PC-9 (cell line): ENCODE results near the gene CROCC2. TPM values are rescaled to one million over a fixed set of nuclear protein-coding genes. Genes with fewer than 3 reads are reported as not detected.

Experiments used
- BruUV-seq: library from RNA; stranded (reverse); fragments of 400-500 nt; replicated peaks from 2 replicates; lab custom pipeline; 2021; lab: Mats Ljungman, UMichigan
- CTCF ChIA-PET: fragments of 300-600 bp; sonication (Branson Sonifier 250); formaldehyde crosslinking; loops from one replicate; lab custom pipeline; 2022; ENCODE audit warnings: antibody characterized with exemption; lab: Charles Lee
- POLR2A ChIA-PET: fragments of 300-600 bp; sonication (Branson Sonifier 250); formaldehyde crosslinking; loops from one replicate; lab custom pipeline; 2022; ENCODE audit warnings: antibody characterized with exemption; ENCODE audit not compliant: unreplicated experiment; lab: Charles Lee
- DNase-seq, 2 experiments: peaks; one replicate each; pipeline versions ENCODE4 v3.0.0 to v3.0.0-alpha.2; 2015 to 2022; ENCODE audit warnings: mixed read lengths in 1 of 2
- H2AFZ ChIP-seq: fragments of 200-600 bp; sonication (generic); 2 replicates; pipeline ENCODE4 v1.8.1; 2017; ENCODE audit warnings: antibody characterized with exemption
- H3F3A ChIP-seq: fragments of 200-600 bp; sonication (generic); 2 replicates; pipeline ENCODE4 v1.8.1; 2017; ENCODE audit warnings: antibody characterized with exemption, mild to moderate bottlenecking, low read depth; ENCODE audit not compliant: insufficient read depth
- H3K27ac ChIP-seq: fragments of 200-600 bp; sonication (generic); 2 replicates; pipeline ENCODE4 v1.6.1; 2016; ENCODE audit warnings: mixed run types
- H3K27me3 ChIP-seq: fragments of 200-600 bp; sonication (generic); 2 replicates; pipeline ENCODE4 v1.6.1; 2016; ENCODE audit warnings: low read depth, mixed run types; ENCODE audit not compliant: insufficient read depth
- H3K36me3 ChIP-seq: fragments of 200-600 bp; sonication (generic); 2 replicates; pipeline ENCODE4 v1.6.1; 2016; ENCODE audit warnings: low read depth, mixed run types
- H3K4me1 ChIP-seq: fragments of 200-600 bp; sonication (generic); replicated peaks from 2 replicates; pipeline ENCODE4 v1.6.1; 2016; ENCODE audit warnings: mixed run types; ENCODE audit not compliant: insufficient read depth
- H3K4me2 ChIP-seq: fragments of 200-600 bp; sonication (generic); 2 replicates; pipeline ENCODE4 v1.6.1; 2017; ENCODE audit warnings: mixed run types
- H3K4me3 ChIP-seq: fragments of 200-600 bp; sonication (generic); 2 replicates; pipeline ENCODE4 v1.6.1; 2016; ENCODE audit warnings: mixed run types
- H3K79me2 ChIP-seq: fragments of 200-600 bp; sonication (generic); 2 replicates; pipeline ENCODE4 v1.6.1; 2017; ENCODE audit warnings: low read depth, mixed run types
- H3K9me2 ChIP-seq: fragments of 200-600 bp; sonication (generic); 2 replicates; pipeline ENCODE4 v1.8.1; 2017; ENCODE audit warnings: mild to moderate bottlenecking; ENCODE audit not compliant: insufficient read depth
- H3K9me3 ChIP-seq: fragments of 200-600 bp; sonication (generic); 2 replicates; pipeline ENCODE4 v1.8.1; 2016; ENCODE audit warnings: low read depth; ENCODE audit not compliant: insufficient read depth
- H4K20me1 ChIP-seq: fragments of 200-600 bp; sonication (generic); 2 replicates; pipeline ENCODE4 v1.8.1; 2017; ENCODE audit not compliant: insufficient read depth
- EZH2 ChIP-seq: fragments of 200-600 bp; sonication (generic); IDR thresholded peaks from 2 replicates; pipeline ENCODE4 v1.8.0; 2017; ENCODE audit warnings: antibody characterized with exemption, low read depth
- intact Hi-C: fragments of 100-400 bp; cut with micrococcal nuclease; formaldehyde crosslinking; loops from one replicate; pipeline ENCODE4 v1.10.0; 2022; ENCODE audit not compliant: unreplicated experiment
- total RNA-seq: library from RNA; stranded (reverse); gene quantifications from 2 replicates; pipeline ENCODE4 v1.2.3, GENCODE V29; 2021
- TF ChIP-seq, protein P1 (sequence below): fragments of 200-600 bp; sonication (generic); conservative IDR thresholded peaks from 2 replicates; pipeline ENCODE4 v1.6.1; 2017; ENCODE audit warnings: mixed run types, antibody characterized with exemption, mild to moderate bottlenecking, moderate library complexity

CROCC2 gene
- total RNA-seq, 1 experiment from 2014 or later: not detected

DNA sequence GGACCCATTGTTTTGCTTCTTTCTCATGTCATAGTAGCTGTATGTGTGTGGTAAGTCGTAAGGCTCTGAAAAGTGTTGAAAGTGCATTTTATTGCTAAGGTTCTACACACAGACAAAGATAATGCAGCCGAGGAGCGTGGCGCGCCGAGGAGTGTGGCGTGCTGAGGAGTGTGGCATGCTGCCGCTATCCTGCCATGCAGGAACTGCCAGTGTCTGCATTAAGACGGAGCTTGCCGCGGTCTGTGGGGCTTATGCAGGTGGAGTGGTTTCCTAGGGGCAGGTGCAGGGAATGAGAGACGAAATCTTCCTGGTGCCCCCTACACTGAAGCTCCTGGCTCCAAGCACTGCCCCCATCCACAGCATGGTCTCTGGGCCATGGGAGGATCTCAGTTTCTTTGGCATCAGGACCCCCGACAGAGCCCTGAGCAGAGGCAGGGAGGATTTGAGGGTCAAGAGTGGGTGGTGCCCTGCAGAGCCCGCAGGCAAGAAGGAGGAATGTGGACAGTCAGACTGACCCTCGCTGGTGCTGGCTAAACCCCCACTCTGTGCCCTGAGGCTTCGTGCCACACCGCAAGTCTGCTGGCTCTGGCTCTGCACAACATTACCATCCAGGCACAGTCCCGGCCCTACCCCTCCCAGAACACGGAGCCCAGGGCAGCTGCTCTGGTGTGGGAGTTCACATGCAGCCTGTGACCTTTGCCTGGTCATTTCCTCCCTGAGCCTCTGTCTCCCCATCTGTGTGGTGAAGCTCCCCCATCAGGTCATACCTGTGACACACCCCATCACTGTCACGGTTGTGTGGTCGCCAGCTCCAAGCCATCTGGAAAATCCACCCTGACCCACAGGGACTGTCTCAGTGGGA is 95.5 kb downstream of the CROCC2 start:
- Histone ChIP-seq H3K4me2 (no peak overlapping the region), H3K9me2 (no peaks in the 10 kb centered on the region), H3K36me3 (no peaks in the 10 kb centered on the region), H3K9me3 (peaks cover 16% of the 10 kb centered on the region), H4K20me1 (no peaks in the 10 kb centered on the region), H3K27ac (no peak overlapping the region), H3K79me2 (no peaks in the 10 kb centered on the region), H3K27me3 (peaks cover 19% of the 10 kb centered on the region), H3K4me1 (0 out of 2 replicates have a peak, but pooled peaks cover 4% of the 10 kb centered on the region), H3K4me3 (no peak overlapping the region), H2AFZ (no peak overlapping the region), H3F3A (no peaks in the 10 kb centered on the region)
- POLR2A ChIA-PET: no interaction called here
- TF ChIP-seq, protein P1, sequence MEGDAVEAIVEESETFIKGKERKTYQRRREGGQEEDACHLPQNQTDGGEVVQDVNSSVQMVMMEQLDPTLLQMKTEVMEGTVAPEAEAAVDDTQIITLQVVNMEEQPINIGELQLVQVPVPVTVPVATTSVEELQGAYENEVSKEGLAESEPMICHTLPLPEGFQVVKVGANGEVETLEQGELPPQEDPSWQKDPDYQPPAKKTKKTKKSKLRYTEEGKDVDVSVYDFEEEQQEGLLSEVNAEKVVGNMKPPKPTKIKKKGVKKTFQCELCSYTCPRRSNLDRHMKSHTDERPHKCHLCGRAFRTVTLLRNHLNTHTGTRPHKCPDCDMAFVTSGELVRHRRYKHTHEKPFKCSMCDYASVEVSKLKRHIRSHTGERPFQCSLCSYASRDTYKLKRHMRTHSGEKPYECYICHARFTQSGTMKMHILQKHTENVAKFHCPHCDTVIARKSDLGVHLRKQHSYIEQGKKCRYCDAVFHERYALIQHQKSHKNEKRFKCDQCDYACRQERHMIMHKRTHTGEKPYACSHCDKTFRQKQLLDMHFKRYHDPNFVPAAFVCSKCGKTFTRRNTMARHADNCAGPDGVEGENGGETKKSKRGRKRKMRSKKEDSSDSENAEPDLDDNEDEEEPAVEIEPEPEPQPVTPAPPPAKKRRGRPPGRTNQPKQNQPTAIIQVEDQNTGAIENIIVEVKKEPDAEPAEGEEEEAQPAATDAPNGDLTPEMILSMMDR: no peak
- no peak for TF ChIP-seq EZH2
- intact Hi-C loops: no loop called here
- no TSS peak for BruUV-seq
- DNase-seq: no peak
- CTCF ChIA-PET: no interaction called here

DNA sequence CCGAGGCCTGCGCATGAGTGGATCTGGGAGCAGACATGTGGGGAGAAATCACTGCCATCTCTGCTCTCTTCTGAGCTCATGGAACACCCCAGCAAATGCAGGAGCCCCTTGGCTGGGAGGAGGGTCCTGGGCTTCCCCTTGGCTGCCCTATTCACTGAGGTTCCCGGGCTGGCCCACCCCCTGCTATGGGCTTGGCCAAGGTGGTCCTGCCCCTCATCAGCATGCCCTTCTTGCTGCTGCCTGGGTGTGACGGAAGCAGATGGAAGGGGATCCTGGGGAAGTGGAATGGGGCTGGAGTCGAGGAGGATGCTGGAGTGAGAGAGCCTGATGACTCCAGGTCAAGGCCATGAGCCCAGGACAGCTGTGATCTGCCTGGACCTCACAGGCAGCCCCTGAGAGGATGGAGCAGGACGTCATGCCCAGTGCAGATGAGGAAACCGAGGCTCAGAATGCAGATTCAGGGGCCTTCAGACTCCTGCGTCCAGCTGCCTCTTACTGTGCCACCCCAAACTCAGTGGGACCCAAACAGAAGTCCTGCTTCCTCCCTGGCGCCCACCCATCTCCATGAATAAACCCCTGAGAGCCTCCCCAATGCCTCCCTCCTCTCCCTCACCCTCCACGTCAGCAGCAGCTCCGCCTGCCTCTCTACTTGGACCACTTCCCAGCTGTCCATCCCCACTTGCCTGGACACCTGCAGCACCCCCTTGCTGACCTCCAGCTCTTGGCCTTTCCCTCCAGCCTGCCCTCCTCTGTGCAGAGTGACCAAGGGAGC is 96.3 kb downstream of the CROCC2 start:
- 0 out of 2 replicates have a peak, but pooled peaks cover 4% of the 10 kb centered on the region for H3K4me1 ChIP-seq
- CTCF ChIA-PET: no interaction called here
- peaks cover 16% of the 10 kb centered on the region for H3K9me3 ChIP-seq
- H3K9me2 ChIP-seq: no peaks in the 10 kb centered on the region
- no peaks in the 10 kb centered on the region for H3F3A ChIP-seq
- POLR2A ChIA-PET: no interaction called here
- peaks cover 19% of the 10 kb centered on the region for H3K27me3 ChIP-seq
- H3K36me3 ChIP-seq: no peaks in the 10 kb centered on the region
- H4K20me1 ChIP-seq: no peaks in the 10 kb centered on the region
- no peak overlapping the region for H3K27ac ChIP-seq
- DNase-seq: no peak
- BruUV-seq: no TSS peak
- H3K4me2 ChIP-seq: no peak overlapping the region
- H3K79me2 ChIP-seq: no peaks in the 10 kb centered on the region
- H2AFZ ChIP-seq: no peak overlapping the region
- no peak overlapping the region for H3K4me3 ChIP-seq
- intact Hi-C loops: no loop called here
- no peak for TF ChIP-seq EZH2
- TF ChIP-seq, protein P1: no peak

DNA sequence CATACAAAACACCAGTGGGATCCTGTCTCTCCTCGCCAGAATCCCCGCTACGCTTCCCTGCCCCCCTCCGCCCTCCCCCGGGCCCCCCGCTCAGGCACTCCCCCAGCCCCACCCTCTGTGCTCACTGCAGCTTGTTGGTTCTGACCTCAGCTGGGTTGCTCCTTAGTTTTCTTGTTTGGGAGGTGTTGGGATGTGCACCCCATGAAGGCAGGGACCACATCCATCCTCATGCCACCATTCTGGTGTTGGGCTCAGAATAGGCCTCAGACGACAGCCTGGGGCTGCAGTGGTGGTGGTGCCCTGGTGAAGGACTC is 96.9 kb downstream of the CROCC2 start:
- no peaks in the 10 kb centered on the region for H3K36me3 ChIP-seq
- H3K27me3 ChIP-seq: peaks cover 19% of the 10 kb centered on the region
- no peak overlapping the region for H2AFZ ChIP-seq
- H3K79me2 ChIP-seq: no peaks in the 10 kb centered on the region
- no peaks in the 10 kb centered on the region for H4K20me1 ChIP-seq
- ChIA-PET CTCF (no interaction called here), POLR2A (no interaction called here)
- no peaks in the 10 kb centered on the region for H3F3A ChIP-seq
- H3K9me2 ChIP-seq: no peaks in the 10 kb centered on the region
- 0 out of 2 replicates have a peak, but pooled peaks cover 1% of the 10 kb centered on the region for H3K4me1 ChIP-seq
- DNase-seq: no peak
- no peak for TF ChIP-seq EZH2
- TF ChIP-seq, protein P1: no peak
- peaks cover 16% of the 10 kb centered on the region for H3K9me3 ChIP-seq
- H3K4me3 ChIP-seq: no peak overlapping the region
- H3K4me2 ChIP-seq: no peak overlapping the region
- no TSS peak for BruUV-seq
- H3K27ac ChIP-seq: no peak overlapping the region
- intact Hi-C loops: no loop called here
